Fibroblast of lung (primary cell): ENCODE data around the gene IRX1. TPM values are rescaled to one million over a fixed set of nuclear protein-coding genes. Genes with fewer than 3 reads are reported as not detected.

Experiments
- DNase-seq, 2 donors: peaks; one replicate each; pipeline versions ENCODE4 v3.0.0 to v3.0.0-alpha.2; 2010; ENCODE audit warnings: low read depth in 2 of 2
- H2AFZ ChIP-seq: 2 replicates; pipeline ENCODE4 v1.5.1; 2012; ENCODE audit warnings: low read length, control low read depth, inconsistent platforms
- H3K27ac ChIP-seq: 2 replicates; pipeline ENCODE4 v1.5.1; 2011; ENCODE audit warnings: low read length, control low read depth; ENCODE audit not compliant: insufficient read depth
- H3K27me3 ChIP-seq: 2 replicates; pipeline ENCODE4 v1.5.1; 2011; ENCODE audit warnings: mild to moderate bottlenecking, low read length; ENCODE audit not compliant: control insufficient read depth, insufficient read depth
- H3K36me3 ChIP-seq: 2 replicates; pipeline ENCODE4 v1.5.1; 2011; ENCODE audit warnings: low read length; ENCODE audit not compliant: control insufficient read depth, insufficient read depth
- H3K4me1 ChIP-seq: 2 replicates; pipeline ENCODE4 v1.5.1; 2011; ENCODE audit warnings: low read length; ENCODE audit not compliant: control insufficient read depth, insufficient read depth; ENCODE audit errors: extremely low read depth
- H3K4me2 ChIP-seq: 2 replicates; pipeline ENCODE4 v1.5.1; 2011; ENCODE audit warnings: low read length, control low read depth; ENCODE audit not compliant: insufficient read depth; ENCODE audit errors: extremely low read depth
- H3K4me3 ChIP-seq, 4 experiments: fragments of 200-600 bp in 1 of 4; sonication (generic) in 1 of 4; replicated peaks in 1 of 4; 2 replicates each; pipeline ENCODE4 v1.5.1; 2011 to 2016; ENCODE audit warnings: low read length in 4 of 4, low read depth in 3 of 4, mild to moderate bottlenecking in 3 of 4, control low read depth in 2 of 4, inconsistent platforms in 1 of 4, mixed read lengths in 1 of 4; ENCODE audit not compliant: insufficient read depth in 1 of 4; ENCODE audit errors: control extremely low read depth in 1 of 4
- H3K79me2 ChIP-seq: 2 replicates; pipeline ENCODE4 v1.5.1; 2012; ENCODE audit warnings: mild to moderate bottlenecking, low read length, inconsistent platforms; ENCODE audit not compliant: control insufficient read depth, insufficient read depth
- H3K9ac ChIP-seq: 2 replicates; pipeline ENCODE4 v1.5.1; 2011; ENCODE audit warnings: mild to moderate bottlenecking, low read length, control low read depth; ENCODE audit not compliant: insufficient read depth
- H3K9me3 ChIP-seq: 2 replicates; pipeline ENCODE4 v1.5.1; 2012; ENCODE audit warnings: low read depth, low read length; ENCODE audit not compliant: control insufficient read depth, insufficient read depth
- H4K20me1 ChIP-seq: 2 replicates; pipeline ENCODE4 v1.5.1; 2011; ENCODE audit warnings: low read length; ENCODE audit not compliant: control insufficient read depth, insufficient read depth; ENCODE audit errors: extremely low read depth
- EZH2 ChIP-seq: IDR thresholded peaks from 2 replicates; pipeline ENCODE4 v1.5.1; 2012; ENCODE audit warnings: low read length, control low read depth, mild to moderate bottlenecking; ENCODE audit errors: missing control alignments
- polyA plus RNA-seq, 2 donors: library from polyadenylated mRNA; depleted of rRNA in 1 of 2; stranded (reverse) in 1 of 2; unstranded in 1 of 2; fragments of >200 nt; gene quantifications; 2 replicates each; pipeline ENCODE4 v1.2.1, GENCODE V29; 2011 to 2012; ENCODE audit warnings: missing spikeins in 1 of 2
- total RNA-seq: library from RNA; depleted of rRNA; stranded (reverse); fragments of >200 nt; gene quantifications from 2 replicates; pipeline ENCODE4 v1.2.1, GENCODE V29; 2014
- TF ChIP-seq, protein P1 (sequence below), 2 donors: IDR thresholded peaks in 1 of 2; conservative IDR thresholded peaks in 1 of 2; 1 replicate in 1 of 2; 2 replicates in 1 of 2; pipeline ENCODE4 v1.5.1; 2011 to 2012; ENCODE audit warnings: low read length in 2 of 2, control low read depth in 1 of 2, inconsistent platforms in 1 of 2, low read depth in 1 of 2, mild to moderate bottlenecking in 1 of 2

IRX1 gene
- total and polyA plus RNA-seq, 2 donors (not counting 1 experiment from before 2014, with no cell fraction given) = not detected

DNA sequence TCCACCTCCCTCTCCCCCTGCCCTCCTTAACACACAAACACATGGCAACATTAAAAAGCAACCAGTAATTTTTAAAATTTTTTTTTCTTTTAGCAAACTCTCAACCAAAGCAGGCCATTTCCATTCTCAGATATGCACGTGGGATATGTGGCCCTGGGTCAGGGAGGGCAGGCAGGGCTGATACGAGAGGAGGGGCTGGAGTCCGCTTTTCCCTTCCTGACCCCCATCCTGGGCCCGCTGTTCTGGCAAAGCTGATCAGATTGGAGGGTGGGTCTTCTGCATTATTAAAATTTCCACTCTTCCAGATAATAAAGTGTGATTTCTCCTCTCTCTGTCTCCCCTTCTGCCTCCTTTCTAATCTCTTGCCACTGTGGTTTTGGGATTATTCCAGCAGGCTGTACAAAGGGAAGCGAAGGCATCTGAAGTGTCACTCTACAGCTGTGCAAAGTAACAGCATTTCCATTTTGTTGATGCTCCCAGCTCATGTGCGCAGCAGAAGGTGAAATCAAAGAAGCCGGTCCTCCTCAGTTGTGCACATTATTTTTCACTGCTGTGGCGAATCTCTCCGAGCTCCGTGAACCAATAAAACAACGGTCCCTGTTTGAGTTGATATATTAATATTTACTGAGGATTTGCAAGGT is 12.0 kb downstream of the IRX1 start:
- Histone ChIP-seq H3K9me3 (no peaks in the 10 kb centered on the region), H3K9ac (no peak overlapping the region), H3K36me3 (no peaks in the 10 kb centered on the region), H4K20me1 (no peaks in the 10 kb centered on the region), H3K4me1 (no peaks in the 10 kb centered on the region), H3K27ac (no peak overlapping the region), H3K27me3 (no peaks in the 10 kb centered on the region), H3K79me2 (no peaks in the 10 kb centered on the region), H3K4me3 (no peak overlapping the region), H3K4me2 (no peak overlapping the region), H2AFZ (no peak overlapping the region)
- DNase-seq = peak in 1 of 2 donors; percentile 49
- no peak for TF ChIP-seq EZH2
- TF ChIP-seq, protein P1, sequence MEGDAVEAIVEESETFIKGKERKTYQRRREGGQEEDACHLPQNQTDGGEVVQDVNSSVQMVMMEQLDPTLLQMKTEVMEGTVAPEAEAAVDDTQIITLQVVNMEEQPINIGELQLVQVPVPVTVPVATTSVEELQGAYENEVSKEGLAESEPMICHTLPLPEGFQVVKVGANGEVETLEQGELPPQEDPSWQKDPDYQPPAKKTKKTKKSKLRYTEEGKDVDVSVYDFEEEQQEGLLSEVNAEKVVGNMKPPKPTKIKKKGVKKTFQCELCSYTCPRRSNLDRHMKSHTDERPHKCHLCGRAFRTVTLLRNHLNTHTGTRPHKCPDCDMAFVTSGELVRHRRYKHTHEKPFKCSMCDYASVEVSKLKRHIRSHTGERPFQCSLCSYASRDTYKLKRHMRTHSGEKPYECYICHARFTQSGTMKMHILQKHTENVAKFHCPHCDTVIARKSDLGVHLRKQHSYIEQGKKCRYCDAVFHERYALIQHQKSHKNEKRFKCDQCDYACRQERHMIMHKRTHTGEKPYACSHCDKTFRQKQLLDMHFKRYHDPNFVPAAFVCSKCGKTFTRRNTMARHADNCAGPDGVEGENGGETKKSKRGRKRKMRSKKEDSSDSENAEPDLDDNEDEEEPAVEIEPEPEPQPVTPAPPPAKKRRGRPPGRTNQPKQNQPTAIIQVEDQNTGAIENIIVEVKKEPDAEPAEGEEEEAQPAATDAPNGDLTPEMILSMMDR (conservative IDR thresholded peaks at IDR 0.05 in 1 of 2, IDR thresholded peaks at IDR 0.05 in 1 of 2; ENCODE audit: low read depth in 1 of 2, low read length in 2 of 2) = no peak

DNA sequence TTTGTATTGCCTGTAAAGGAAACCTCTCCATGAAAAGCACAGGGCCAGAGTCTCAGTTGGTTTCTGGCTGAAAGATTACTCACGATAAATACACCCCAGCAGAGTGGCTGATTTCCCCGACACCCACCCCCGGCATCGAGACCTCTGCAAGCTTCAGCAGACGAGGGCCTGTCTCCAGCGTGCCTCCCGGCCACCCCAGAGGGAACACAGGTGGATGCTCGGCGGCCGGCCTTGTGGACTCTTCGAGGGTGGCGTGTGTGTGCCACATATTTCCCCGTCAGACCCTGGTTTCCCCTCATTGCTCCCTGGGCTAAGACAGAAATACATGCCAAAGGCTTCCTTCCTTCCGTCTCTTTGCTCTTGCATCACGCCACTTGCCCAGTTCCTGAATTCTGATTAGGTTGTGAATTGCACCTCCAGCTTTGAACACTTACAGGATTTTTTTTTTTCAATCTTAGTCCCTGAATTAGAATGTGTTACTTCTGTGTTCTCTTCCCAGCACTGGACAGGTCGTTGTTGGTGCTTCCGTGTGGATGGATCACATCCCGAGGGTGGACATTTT is 13.6 kb downstream of the IRX1 start:
- Histone ChIP-seq H3K9ac (no peak overlapping the region), H3K79me2 (no peaks in the 10 kb centered on the region), H4K20me1 (no peaks in the 10 kb centered on the region), H3K27me3 (no peaks in the 10 kb centered on the region), H3K27ac (no peak overlapping the region), H3K4me1 (no peaks in the 10 kb centered on the region), H3K36me3 (no peaks in the 10 kb centered on the region), H3K4me3 (no peak overlapping the region), H3K4me2 (no peak overlapping the region), H2AFZ (no peak overlapping the region), H3K9me3 (no peaks in the 10 kb centered on the region)
- TF ChIP-seq EZH2 = no peak
- TF ChIP-seq, protein P1 (conservative IDR thresholded peaks at IDR 0.05 in 1 of 2, IDR thresholded peaks at IDR 0.05 in 1 of 2; ENCODE audit: low read depth in 1 of 2, low read length in 2 of 2) = no peak
- no peak for DNase-seq

DNA sequence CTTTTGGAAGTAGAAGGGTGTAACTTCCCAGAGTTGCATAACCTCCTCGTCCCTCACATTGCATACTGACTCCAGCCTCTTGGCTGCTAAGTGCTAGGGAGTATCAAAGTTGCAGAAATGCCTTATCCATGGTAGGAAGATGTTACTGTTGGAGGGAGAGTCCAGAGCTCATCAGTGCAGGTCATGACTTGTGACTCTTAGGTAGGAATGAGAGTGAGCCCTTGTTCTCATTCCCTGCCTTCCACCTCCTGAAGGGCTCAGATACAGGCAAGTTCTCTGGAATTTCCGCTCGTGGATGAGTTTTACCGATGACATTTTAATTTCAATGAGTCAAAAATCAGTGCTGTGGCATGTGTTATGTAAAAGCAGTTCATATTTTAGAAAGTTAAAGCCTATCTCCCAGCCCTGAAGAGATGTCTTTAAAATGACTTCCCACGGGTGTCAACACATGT is 17.0 kb downstream of the IRX1 start:
- DNase-seq = no peak
- no peak overlapping the region for H3K4me2 ChIP-seq
- no peak overlapping the region for H2AFZ ChIP-seq
- H3K9me3 ChIP-seq = no peaks in the 10 kb centered on the region
- H3K27me3 ChIP-seq = no peaks in the 10 kb centered on the region
- H3K27ac ChIP-seq = no peak overlapping the region
- H3K36me3 ChIP-seq = no peaks in the 10 kb centered on the region
- H3K9ac ChIP-seq = no peak overlapping the region
- no peak overlapping the region for H3K4me3 ChIP-seq
- TF ChIP-seq, protein P1 (conservative IDR thresholded peaks at IDR 0.05 in 1 of 2, IDR thresholded peaks at IDR 0.05 in 1 of 2; ENCODE audit: low read depth in 1 of 2, low read length in 2 of 2) = no peak
- no peak for TF ChIP-seq EZH2
- no peaks in the 10 kb centered on the region for H3K4me1 ChIP-seq
- no peaks in the 10 kb centered on the region for H4K20me1 ChIP-seq
- no peaks in the 10 kb centered on the region for H3K79me2 ChIP-seq
